ENCODE measurements around the gene SERINC5.
"Not testable (repeated sequence)": the region's sequence is repeated elsewhere in the genome, so short reads cannot be mapped to it uniquely, and the experiment has no call there.

SERINC5 gene

GRCh38 chr5:80128141-80128540 lies 127.7 kb downstream of the SERINC5 start:
- no peak for ATAC-seq

GRCh38 chr5:80127116-80127552 lies 128.7 kb downstream of the SERINC5 start:
- ATAC-seq, result no peak

GRCh38 chr5:80125962-80126480 lies 129.8 kb downstream of the SERINC5 start:
- ATAC-seq, result peak; percentile 93 to 94

GRCh38 chr5:80125022-80125961 lies 130.6 kb downstream of the SERINC5 start:
- no peak for ATAC-seq

- no peak for ATAC-seq
Measured at GRCh38 chr5:80124121-80124918, 131.5 kb downstream of the SERINC5 start.

- ATAC-seq, result no peak
Measured at GRCh38 chr5:80122579-80122978, 133.3 kb downstream of the SERINC5 start.

- ATAC-seq, result no peak
Measured at GRCh38 chr5:80119372-80119771, 136.5 kb downstream of the SERINC5 start.

- no peak for ATAC-seq
Measured at GRCh38 chr5:80117446-80117845, 138.4 kb downstream of the SERINC5 start.

GRCh38 chr5:80116465-80116864 lies 139.4 kb downstream of the SERINC5 start:
- ATAC-seq, result no peak

GRCh38 chr5:80116000-80116399 lies 139.8 kb downstream of the SERINC5 start:
- no peak for ATAC-seq

GRCh38 chr5:80114860-80115259 lies 141.0 kb downstream of the SERINC5 start:
- no peak for ATAC-seq

- not testable (repeated sequence) for ATAC-seq
Measured at GRCh38 chr5:80111376-80111990, 144.4 kb downstream of the SERINC5 start.

GRCh38 chr5:80109646-80110478 lies 146.0 kb downstream of the SERINC5 start:
- no peak for ATAC-seq

- ATAC-seq, result no peak
Measured at GRCh38 chr5:80106916-80107315, 148.9 kb downstream of the SERINC5 start.

GRCh38 chr5:80105698-80106439 lies 150.0 kb downstream of the SERINC5 start:
- no peak for ATAC-seq

- ATAC-seq, result no peak
Measured at GRCh38 chr5:80103371-80103770, 152.5 kb downstream of the SERINC5 start.

- ATAC-seq, result no peak
Measured at GRCh38 chr5:80101993-80102392, 153.9 kb downstream of the SERINC5 start.

GRCh38 chr5:80097451-80097850 lies 158.4 kb downstream of the SERINC5 start:
- no peak for ATAC-seq

- ATAC-seq, result no peak
Measured at GRCh38 chr5:80094236-80094738, 161.6 kb downstream of the SERINC5 start.

GRCh38 chr5:80093796-80094195 lies 162.1 kb downstream of the SERINC5 start:
- ATAC-seq, result no peak
